Sigmoid colon (tissue), 4 donors: ENCODE measurements around the gene DDX25.

Experiments
- EP300 ChIP-seq, 4 donors: sonication (generic); formaldehyde crosslinking; IDR thresholded peaks; one replicate each; pipeline ENCODE4 v1.6.1; 2017; ENCODE audit warnings: antibody characterized with exemption in 4 of 4
- POLR2A ChIP-seq, 2 donors: fragments of 450-650 bp; IDR thresholded peaks; one replicate each; pipeline ENCODE4 v1.6.1; 2016; ENCODE audit warnings: antibody characterized with exemption in 2 of 2, mild to moderate bottlenecking in 2 of 2, moderate library complexity in 2 of 2
- TF ChIP-seq, protein P1 (sequence below), 4 experiments: fragments of 450-650 bp in 3 of 4; fragments of 200-600 bp in 1 of 4; IDR thresholded peaks; one replicate each; pipeline ENCODE4 v1.5.1; 2016 to 2019; ENCODE audit warnings: antibody characterized with exemption in 4 of 4, mild to moderate bottlenecking in 3 of 4, moderate library complexity in 2 of 4

DNA sequence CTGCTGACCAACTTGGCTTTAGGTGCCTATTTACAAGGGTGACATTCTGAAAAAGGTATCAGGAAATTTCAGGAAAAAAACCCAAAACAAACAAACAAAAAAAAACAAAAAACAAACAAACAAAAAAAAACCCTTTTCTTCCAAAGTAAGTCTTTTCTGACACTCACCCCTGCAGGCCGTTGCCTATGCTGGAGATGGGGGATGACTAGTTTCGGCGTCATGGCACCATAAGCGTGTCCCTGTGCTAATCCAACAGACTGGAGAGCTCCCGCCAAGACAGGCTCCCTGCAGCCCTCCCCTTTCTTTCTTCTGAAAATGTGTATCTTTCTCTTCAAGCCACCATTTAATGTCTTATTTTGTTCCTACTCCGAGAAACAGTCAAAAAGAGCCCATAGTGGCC lies 55.2 kb downstream of the DDX25 start:
- TF ChIP-seq, protein P1, sequence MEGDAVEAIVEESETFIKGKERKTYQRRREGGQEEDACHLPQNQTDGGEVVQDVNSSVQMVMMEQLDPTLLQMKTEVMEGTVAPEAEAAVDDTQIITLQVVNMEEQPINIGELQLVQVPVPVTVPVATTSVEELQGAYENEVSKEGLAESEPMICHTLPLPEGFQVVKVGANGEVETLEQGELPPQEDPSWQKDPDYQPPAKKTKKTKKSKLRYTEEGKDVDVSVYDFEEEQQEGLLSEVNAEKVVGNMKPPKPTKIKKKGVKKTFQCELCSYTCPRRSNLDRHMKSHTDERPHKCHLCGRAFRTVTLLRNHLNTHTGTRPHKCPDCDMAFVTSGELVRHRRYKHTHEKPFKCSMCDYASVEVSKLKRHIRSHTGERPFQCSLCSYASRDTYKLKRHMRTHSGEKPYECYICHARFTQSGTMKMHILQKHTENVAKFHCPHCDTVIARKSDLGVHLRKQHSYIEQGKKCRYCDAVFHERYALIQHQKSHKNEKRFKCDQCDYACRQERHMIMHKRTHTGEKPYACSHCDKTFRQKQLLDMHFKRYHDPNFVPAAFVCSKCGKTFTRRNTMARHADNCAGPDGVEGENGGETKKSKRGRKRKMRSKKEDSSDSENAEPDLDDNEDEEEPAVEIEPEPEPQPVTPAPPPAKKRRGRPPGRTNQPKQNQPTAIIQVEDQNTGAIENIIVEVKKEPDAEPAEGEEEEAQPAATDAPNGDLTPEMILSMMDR (IDR thresholded peaks at IDR 0.05): no peak
- TF ChIP-seq POLR2A (IDR thresholded peaks at IDR 0.05) (no peak), EP300 (IDR thresholded peaks at IDR 0.05) (no peak)
